Gastrocnemius medialis (tissue), 4 donors: Measurements from ENCODE around the gene FNIP2.

Experiments used
- CTCF ChIP-seq, 5 experiments: fragments of 450-650 bp in 3 of 5; fragments of 200-600 bp in 2 of 5; sonication (generic) in 2 of 5; IDR thresholded peaks in 4 of 5; conservative IDR thresholded peaks in 1 of 5; 1 replicate in 4 of 5; 2 replicates in 1 of 5; pipeline ENCODE4 v1.5.1; 2016 to 2019; ENCODE audit warnings: antibody characterized with exemption in 5 of 5, mild to moderate bottlenecking in 3 of 5, moderate library complexity in 3 of 5
- POLR2A ChIP-seq, 2 donors: fragments of 450-650 bp; IDR thresholded peaks; one replicate each; pipeline ENCODE4 v1.6.1; 2017; ENCODE audit warnings: antibody characterized with exemption in 2 of 2, mild to moderate bottlenecking in 2 of 2, moderate library complexity in 2 of 2

- TF ChIP-seq POLR2A (IDR thresholded peaks at IDR 0.05) (no peak), CTCF (IDR thresholded peaks at IDR 0.05 in 4 of 5, conservative IDR thresholded peaks at IDR 0.05 in 1 of 5) (no peak)
Measured at GRCh38 chr4:158885564-158885963, 116.7 kb downstream of the FNIP2 start.
